Activated naive CD4-positive, alpha-beta T cell treated with anti-CD3 and anti-CD28 coated beads for 36 hours (primary cell): ENCODE results near the gene LIMS4. TPM values are rescaled to one million over a fixed set of nuclear protein-coding genes. Genes with fewer than 3 reads are reported as not detected.

Source experiments
- total RNA-seq, 2 experiments: library from RNA; stranded (reverse); gene quantifications; one replicate each; pipeline ENCODE4 v1.2.3, GENCODE V29; 2021

Gene LIMS4
- total RNA-seq, 2 experiments from 2014 or later = 1.1 to 1.6 TPM

Other genes with a start within 250 kb of the LIMS4 start
- 10 to 100 TPM; 10.4 to 11.4 TPM for gene RGPD6, start 104.4 kb upstream of the LIMS4 start, total RNA-seq
- gene BUB1, start 205.2 kb upstream of the LIMS4 start, total RNA-seq = 100 to 1,000 TPM; 103 to 107 TPM